H1 (cell line): ENCODE results near the gene SLC6A6. TPM values are rescaled to one million over a fixed set of nuclear protein-coding genes. Genes with fewer than 3 reads are reported as not detected.

Experiments used
- CTCF ChIA-PET: fragments of 300-600 bp; sonication (Branson Sonifier 250); formaldehyde crosslinking; loops from one replicate; lab custom pipeline; 2021; ENCODE audit not compliant: partially characterized antibody; lab: Charles Lee
- POLR2A ChIA-PET: fragments of 300-600 bp; sonication (Branson Sonifier 250); formaldehyde crosslinking; loops from one replicate; lab custom pipeline; 2021; ENCODE audit warnings: inconsistent platforms; ENCODE audit not compliant: partially characterized antibody; lab: Charles Lee
- DNase-seq, 2 experiments: peaks; one replicate each; pipeline versions ENCODE4 v3.0.0 to v3.0.0-alpha.2; 2010 to 2022; ENCODE audit warnings: low spot score in 2 of 2, low read depth in 1 of 2, mixed read lengths in 1 of 2
- FAIRE-seq: peaks from 2 replicates; lab custom pipeline; 2011; peaks lifted over from hg19 to GRCh38; lab: Jason Lieb, UNC
- H2AFZ ChIP-seq: 2 replicates; pipeline ENCODE4 v1.8.1; 2012; ENCODE audit warnings: low read length, inconsistent platforms
- H2AK5ac ChIP-seq: 2 replicates; pipeline ENCODE4 v1.6.1; 2013; ENCODE audit warnings: low read depth, low read length
- H2BK120ac ChIP-seq: replicated peaks from 2 replicates; pipeline ENCODE3; 2013; ENCODE audit warnings: low read depth, low read length, inconsistent platforms
- H2BK12ac ChIP-seq: 2 replicates; pipeline ENCODE4 v1.6.1; 2013; ENCODE audit warnings: low read depth, low read length
- H2BK15ac ChIP-seq: 2 replicates; pipeline ENCODE4 v1.6.1; 2013; ENCODE audit warnings: low read length
- H2BK20ac ChIP-seq: 2 replicates; pipeline ENCODE4 v1.6.1; 2013; ENCODE audit warnings: low read length
- H2BK5ac ChIP-seq: 2 replicates; pipeline ENCODE4 v1.6.1; 2013; ENCODE audit warnings: low read depth, low read length
- H3K14ac ChIP-seq: 2 replicates; pipeline ENCODE4 v1.6.1; 2013; ENCODE audit warnings: inconsistent platforms; ENCODE audit not compliant: insufficient read length
- H3K18ac ChIP-seq: 2 replicates; pipeline ENCODE4 v1.6.1; 2013; ENCODE audit warnings: low read length; ENCODE audit errors: extremely low read depth
- H3K23ac ChIP-seq: 2 replicates; pipeline ENCODE4 v1.6.1; 2013; ENCODE audit warnings: inconsistent platforms; ENCODE audit not compliant: insufficient read length
- H3K23me2 ChIP-seq: 2 replicates; pipeline ENCODE4 v1.6.1; 2013; ENCODE audit warnings: low read depth, low read length
- H3K27ac ChIP-seq: 2 replicates; pipeline ENCODE4 v1.6.1; 2011; ENCODE audit warnings: low read depth, low read length, inconsistent platforms
- H3K27me3 ChIP-seq, 4 experiments: replicated peaks in 1 of 4; 1 replicate in 1 of 4; 2 replicates in 3 of 4; pipeline versions ENCODE4 v1.6.1 to v1.8.1; 2011 to 2013; ENCODE audit warnings: low read length in 3 of 4, mild to moderate bottlenecking in 3 of 4, inconsistent platforms in 2 of 4, mixed read lengths in 2 of 4, moderate library complexity in 1 of 4; ENCODE audit not compliant: control insufficient read depth in 3 of 4, insufficient read depth in 3 of 4; ENCODE audit errors: extremely low read depth in 1 of 4
- H3K36me3 ChIP-seq, 4 experiments: 2 replicates each; pipeline versions ENCODE4 v1.6.1 to v1.8.1; 2011 to 2013; ENCODE audit warnings: mild to moderate bottlenecking in 4 of 4, low read length in 3 of 4, moderate library complexity in 2 of 4, control low read depth in 1 of 4, inconsistent platforms in 1 of 4; ENCODE audit not compliant: insufficient read depth in 4 of 4, control insufficient read depth in 2 of 4
- H3K4ac ChIP-seq: replicated peaks from 2 replicates; pipeline ENCODE3; 2013; ENCODE audit warnings: low read length, low read depth, mixed read lengths, inconsistent platforms; ENCODE audit not compliant: insufficient read length
- H3K4me1 ChIP-seq, 4 experiments: replicated peaks in 1 of 4; 1 replicate in 1 of 4; 2 replicates in 3 of 4; pipeline versions ENCODE4 v1.6.1 to v1.8.1; 2011 to 2013; ENCODE audit warnings: low read length in 3 of 4, inconsistent platforms in 2 of 4, mixed read lengths in 1 of 4; ENCODE audit not compliant: insufficient read depth in 4 of 4, control insufficient read depth in 3 of 4
- H3K4me2 ChIP-seq, 2 experiments: 2 replicates each; pipeline versions ENCODE4 v1.6.1 to v1.8.1; 2011 to 2013; ENCODE audit warnings: low read depth in 2 of 2, low read length in 2 of 2, control low read depth in 1 of 2, inconsistent platforms in 1 of 2, mild to moderate bottlenecking in 1 of 2; ENCODE audit not compliant: insufficient read depth in 1 of 2
- H3K4me3 ChIP-seq, 4 experiments: fragments of 200-600, 300-600 bp in 1 of 4; sonication (generic), shearing (Covaris generic), sonication (Bioruptor Twin) in 1 of 4; 2 replicates each; pipeline versions ENCODE4 v1.5.1 to v1.8.1; 2011 to 2016; ENCODE audit warnings: low read length in 4 of 4, low read depth in 3 of 4, control low read depth in 2 of 4, inconsistent platforms in 2 of 4, mild to moderate bottlenecking in 2 of 4, mixed read lengths in 1 of 4, moderate library complexity in 1 of 4; ENCODE audit not compliant: insufficient read depth in 2 of 4; ENCODE audit errors: extremely low read depth in 1 of 4
- H3K56ac ChIP-seq: replicated peaks from 2 replicates; pipeline ENCODE3; 2013; ENCODE audit warnings: low read depth, mild to moderate bottlenecking, mixed read lengths, low read length, inconsistent platforms; ENCODE audit not compliant: insufficient read length
- H3K79me1 ChIP-seq: 2 replicates; pipeline ENCODE4 v1.6.1; 2013; ENCODE audit warnings: low read depth, low read length, control low read depth
- H3K79me2 ChIP-seq, 2 experiments: 2 replicates each; pipeline versions ENCODE4 v1.6.1 to v1.8.1; 2012 to 2013; ENCODE audit warnings: low read length in 2 of 2, mild to moderate bottlenecking in 2 of 2, inconsistent platforms in 1 of 2; ENCODE audit not compliant: insufficient read depth in 2 of 2, control insufficient read depth in 1 of 2
- H3K9ac ChIP-seq, 4 experiments: replicated peaks in 1 of 4; 1 replicate in 1 of 4; 2 replicates in 3 of 4; pipeline versions ENCODE4 v1.6.1 to v1.8.1; 2011 to 2013; ENCODE audit warnings: low read depth in 3 of 4, low read length in 3 of 4, control low read depth in 2 of 4, mild to moderate bottlenecking in 2 of 4, moderate library complexity in 2 of 4, inconsistent platforms in 1 of 4; ENCODE audit errors: extremely low read depth in 1 of 4
- H3K9me3 ChIP-seq, 2 experiments: 2 replicates each; pipeline versions ENCODE4 v1.6.1 to v1.8.1; 2012 to 2013; ENCODE audit warnings: mild to moderate bottlenecking in 2 of 2, moderate library complexity in 2 of 2, control low read depth in 1 of 2, inconsistent platforms in 1 of 2, low read depth in 1 of 2, low read length in 1 of 2, mixed read lengths in 1 of 2; ENCODE audit not compliant: insufficient read depth in 2 of 2
- H4K20me1 ChIP-seq, 2 experiments: replicated peaks in 1 of 2; 2 replicates each; pipeline versions ENCODE3 to v1.8.1; 2011 to 2013; ENCODE audit warnings: inconsistent platforms in 2 of 2, low read length in 2 of 2, mild to moderate bottlenecking in 1 of 2; ENCODE audit not compliant: insufficient read depth in 2 of 2, control insufficient read depth in 1 of 2
- H4K5ac ChIP-seq: 2 replicates; pipeline ENCODE4 v1.6.1; 2013; ENCODE audit warnings: low read length, low read depth, mixed read lengths, inconsistent platforms; ENCODE audit not compliant: insufficient read length
- H4K8ac ChIP-seq: 2 replicates; pipeline ENCODE4 v1.8.0; 2013; ENCODE audit warnings: mild to moderate bottlenecking, moderate library complexity, low read length, inconsistent platforms; ENCODE audit not compliant: insufficient read depth; ENCODE audit errors: extremely low read depth
- H4K91ac ChIP-seq: replicated peaks from 2 replicates; pipeline ENCODE3; 2013; ENCODE audit warnings: low read length, mixed read lengths, inconsistent platforms; ENCODE audit not compliant: insufficient read length
- CTCF ChIP-seq, 3 experiments: IDR thresholded peaks; 1 replicate in 2 of 3; 2 replicates in 1 of 3; pipeline versions ENCODE4 v1.5.1 to v1.6.1; 2011; ENCODE audit warnings: low read length in 3 of 3, mild to moderate bottlenecking in 3 of 3, inconsistent platforms in 2 of 3, low read depth in 1 of 3, moderate library complexity in 1 of 3; ENCODE audit not compliant: insufficient read depth in 1 of 3; ENCODE audit errors: control extremely low read depth in 1 of 3
- RAD21 ChIP-seq, 2 experiments: IDR thresholded peaks in 1 of 2; conservative IDR thresholded peaks in 1 of 2; 2 replicates each; pipeline ENCODE4 v1.6.1; 2011; ENCODE audit warnings: low read depth in 2 of 2, low read length in 2 of 2, improper control_type of control experiment in 1 of 2, inconsistent platforms in 1 of 2, mild to moderate bottlenecking in 1 of 2, moderate library complexity in 1 of 2
- SUZ12 ChIP-seq: fragments of 200-600 bp; sonication (generic); IDR thresholded peaks from 2 replicates; pipeline ENCODE4 v1.6.1; 2012; ENCODE audit warnings: mild to moderate bottlenecking, inconsistent platforms, low read length, moderate library complexity, mixed read lengths
- WGBS, 2 experiments: shearing (Covaris generic) in 1 of 2; methylation state at CpG; one replicate each; pipeline versions ENCODE4 v1.1.6 to v1.1.7; 2013 to 2015; ENCODE audit warnings: low lambda C conversion rate in 2 of 2, mixed read lengths in 2 of 2, inconsistent platforms in 1 of 2, low coverage in 1 of 2, missing lambda C conversion rate in 1 of 2; ENCODE audit not compliant: insufficient replicate concordance in 2 of 2, insufficient coverage in 1 of 2, insufficient read length in 1 of 2; ENCODE audit errors: extremely low coverage in 1 of 2, missing lambda C conversion rate in 1 of 2; 5-methylcytosine and 5-hydroxymethylcytosine counted together
- polyA plus RNA-seq, 7 experiments: library from polyadenylated mRNA; depleted of rRNA in 3 of 7; stranded (reverse) in 5 of 7; unstranded in 2 of 7; fragments of >200 nt in 5 of 7; fragments of 200-250 nt in 2 of 7; gene quantifications; 1 replicate in 5 of 7; 2 replicates in 1 of 7; 4 replicates in 1 of 7; pipeline versions ENCODE4 v1.2.1 to v1.2.3, GENCODE V29; 2011 to 2013; ENCODE audit warnings: missing spikeins in 2 of 7, mixed read lengths in 2 of 7
- total RNA-seq: library from RNA; stranded (reverse); fragmentation: NEBNext Ultra II Directional; extraction: Animal tissue kit (Norgen Biotek cat#: 25700); gene quantifications from 2 replicates; pipeline ENCODE4 v1.2.1, GENCODE V29; 2021

The SLC6A6 gene
- total and polyA plus RNA-seq, 2 of the 8 experiments (the other 6 are each of a cell fraction or from before 2014, with no cell fraction given) = 66.2 to 144 TPM

DNA sequence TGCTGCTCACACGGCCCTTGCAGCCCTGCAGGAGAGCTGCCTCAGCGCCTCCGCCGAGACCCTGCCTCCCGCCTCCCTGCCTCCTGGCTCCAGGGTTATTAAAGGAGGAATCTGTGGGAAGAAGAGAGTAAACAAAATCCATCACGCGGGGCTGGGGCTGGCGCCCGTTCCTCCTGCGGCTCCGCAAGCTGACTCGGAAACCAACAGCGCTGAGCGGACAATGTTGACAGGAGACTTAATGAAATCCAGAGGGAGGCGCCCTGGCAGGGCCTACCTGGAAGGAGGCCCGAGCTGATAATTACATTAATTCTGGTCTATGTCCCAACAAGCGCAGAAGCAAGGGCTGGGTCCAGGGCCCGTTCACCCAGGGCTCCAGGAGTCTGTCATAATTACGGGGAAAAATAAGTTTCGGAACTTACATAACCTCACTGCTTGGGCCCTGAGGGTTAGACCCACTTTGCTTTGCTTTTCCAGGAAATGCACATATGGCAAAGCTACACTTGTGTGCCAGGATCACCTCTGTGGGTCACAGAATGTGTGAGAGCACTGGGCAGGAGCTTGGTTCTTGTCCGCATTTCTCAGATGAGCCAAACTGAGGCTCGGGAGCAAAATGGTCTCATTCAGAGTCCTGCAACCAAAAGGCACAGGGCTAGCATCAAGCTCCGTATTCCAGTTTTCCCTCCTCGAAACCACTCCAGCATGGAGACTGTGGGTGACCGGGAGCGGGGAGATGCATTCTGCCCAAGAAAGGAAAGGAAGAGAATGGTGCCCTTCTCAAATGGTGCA, 43.8 kb upstream of the SLC6A6 start:
- Histone ChIP-seq H3K79me1 (no peaks in the 10 kb centered on the region), H2BK5ac (no peak overlapping the region), H3K79me2 (no peaks in the 10 kb centered on the region), H2BK20ac (peak overlapping the region; percentile 55; the same call in 1 of the 2 replicates), H3K4me2 (no peak overlapping the region), H4K20me1 (no peaks in the 10 kb centered on the region), H4K8ac (no peak overlapping the region), H2AK5ac (no peak overlapping the region), H4K91ac (no peak overlapping the region), H3K23me2 (no peaks in the 10 kb centered on the region), H2BK12ac (no peak overlapping the region), H3K4ac (no peak overlapping the region), H3K14ac (no peak overlapping the region), H3K27ac (no peak overlapping the region), H2BK15ac (peak overlapping the region; percentile 21), H2AFZ (no peak overlapping the region), H3K9ac (no peak overlapping the region), H3K23ac (no peak overlapping the region), H3K4me1 (peaks cover 0 to under 1% (median under 1%) of the 10 kb centered on the region in 4 experiments; a peak in 5 of 7 replicates), H3K9me3 (no peaks in the 10 kb centered on the region), H2BK120ac (no peak overlapping the region), H3K27me3 (no peaks in the 10 kb centered on the region), H3K56ac (no peak overlapping the region), H3K36me3 (no peaks in the 10 kb centered on the region), H3K18ac (no peak overlapping the region), H3K4me3 (no peak overlapping the region), H4K5ac (no peak overlapping the region)
- no peak for DNase-seq
- WGBS, 2 experiments = 83% methylated on average over 26 of the region's 26 CpGs; no CpG with 5 or more reads in 1 of the 2 experiments
- no peak for FAIRE-seq
- TF ChIP-seq SUZ12 = no peak
- TF ChIP-seq CTCF (IDR thresholded peaks at IDR 0.05; ENCODE audit: control extremely low read depth in 1 of 3, insufficient read depth in 1 of 3, low read depth in 1 of 3, low read length in 3 of 3) = 0 out of 4 replicates have a peak, but pooled peaks of 1 of the 3 experiments have one; percentile 9
- 0 out of 4 replicates have a peak, but pooled peaks of 1 of the 2 experiments have one; percentile 5 for TF ChIP-seq RAD21 (IDR thresholded peaks at IDR 0.05 in 1 of 2, conservative IDR thresholded peaks at IDR 0.05 in 1 of 2; ENCODE audit: low read depth in 2 of 2, low read length in 2 of 2)
- CTCF ChIA-PET = interaction anchor here (0.8 to 4.2 kb wide), 17 partner anchors 9 to 127 kb away, joined by 3 to 19 read pairs (median 5); no protein-coding TSS in a partner anchor
- POLR2A ChIA-PET = interaction anchor here (1.2 kb wide), 1 partner anchor 29 kb away, joined by 4 read pairs; no protein-coding TSS in a partner anchor
